Neutrophil (primary cell): ENCODE data around the gene MEX3C.

Experiments used
- H3K27ac ChIP-seq: fragments of 200-600 bp; sonication (generic); 2 replicates; pipeline ENCODE4 v1.5.1; 2016; ENCODE audit warnings: mild to moderate bottlenecking, moderate library complexity
- H3K27me3 ChIP-seq: fragments of 200-600 bp; sonication (generic); 2 replicates; pipeline ENCODE4 v1.6.0; 2016; ENCODE audit warnings: mild to moderate bottlenecking
- H3K36me3 ChIP-seq: fragments of 200-600 bp; sonication (generic); 2 replicates; pipeline ENCODE4 v1.5.1; 2017
- H3K4me1 ChIP-seq, 2 experiments: fragments of 200-600 bp in 1 of 2; sonication (generic) in 1 of 2; 1 replicate in 1 of 2; 2 replicates in 1 of 2; pipeline versions ENCODE4 v1.5.1 to v1.6.1; 2013 to 2016; ENCODE audit warnings: low read depth in 1 of 2, low read length in 1 of 2, mild to moderate bottlenecking in 1 of 2, moderate library complexity in 1 of 2; ENCODE audit not compliant: control insufficient read depth in 1 of 2, insufficient read depth in 1 of 2
- H3K4me3 ChIP-seq, 2 experiments: fragments of 200-600 bp in 1 of 2; sonication (generic) in 1 of 2; 1 replicate in 1 of 2; 2 replicates in 1 of 2; pipeline ENCODE4 v1.5.1; 2013 to 2016; ENCODE audit warnings: low read depth in 1 of 2, low read length in 1 of 2, mild to moderate bottlenecking in 1 of 2, moderate library complexity in 1 of 2
- H3K9me3 ChIP-seq: fragments of 200-600 bp; sonication (generic); 2 replicates; pipeline ENCODE4 v1.5.1; 2016
- CTCF ChIP-seq: fragments of 200-600 bp; sonication (generic); IDR thresholded peaks from 2 replicates; pipeline ENCODE4 v1.5.1; 2016; ENCODE audit warnings: antibody characterized with exemption

MEX3C gene

GRCh38 chr18:51229328-51229727 is 31.8 kb upstream of the MEX3C start:
- Histone ChIP-seq H3K4me3 (no peak overlapping the region), H3K27ac (no peak overlapping the region), H3K9me3 (no peaks in the 10 kb centered on the region), H3K36me3 (no peaks in the 10 kb centered on the region), H3K4me1 (no peaks in the 10 kb centered on the region), H3K27me3 (peaks cover 6% of the 10 kb centered on the region)
- no peak for TF ChIP-seq CTCF

GRCh38 chr18:51227660-51228059 is 30.2 kb upstream of the MEX3C start:
- Histone ChIP-seq H3K27me3 (peaks cover 4% of the 10 kb centered on the region), H3K27ac (no peak overlapping the region), H3K4me3 (no peak overlapping the region), H3K4me1 (no peaks in the 10 kb centered on the region), H3K9me3 (no peaks in the 10 kb centered on the region), H3K36me3 (no peaks in the 10 kb centered on the region)
- no peak for TF ChIP-seq CTCF

GRCh38 chr18:51226587-51227350 is 29.3 kb upstream of the MEX3C start:
- no peak overlapping the region for H3K27ac ChIP-seq
- no peaks in the 10 kb centered on the region for H3K36me3 ChIP-seq
- H3K9me3 ChIP-seq = no peaks in the 10 kb centered on the region
- H3K4me1 ChIP-seq = no peaks in the 10 kb centered on the region
- no peak overlapping the region for H3K4me3 ChIP-seq
- no peak for TF ChIP-seq CTCF
- H3K27me3 ChIP-seq = peaks cover under 1% of the 10 kb centered on the region

GRCh38 chr18:51226068-51226467 is 28.6 kb upstream of the MEX3C start:
- no peaks in the 10 kb centered on the region for H3K27me3 ChIP-seq
- H3K9me3 ChIP-seq = no peaks in the 10 kb centered on the region
- no peak overlapping the region for H3K4me3 ChIP-seq
- H3K4me1 ChIP-seq = no peaks in the 10 kb centered on the region
- no peak overlapping the region for H3K27ac ChIP-seq
- no peak for TF ChIP-seq CTCF
- H3K36me3 ChIP-seq = no peaks in the 10 kb centered on the region

- Histone ChIP-seq H3K36me3 (no peaks in the 10 kb centered on the region), H3K4me1 (peaks cover 11 to 15% of the 10 kb centered on the region in 2 experiments), H3K4me3 (no peak overlapping the region), H3K27ac (no peak overlapping the region), H3K9me3 (no peaks in the 10 kb centered on the region), H3K27me3 (no peaks in the 10 kb centered on the region)
- TF ChIP-seq CTCF = no peak
Measured at GRCh38 chr18:51212606-51213005, 15.1 kb upstream of the MEX3C start.
